Measurements from ENCODE around the gene CRIM1. TPM values are rescaled to one million over a fixed set of nuclear protein-coding genes. Genes with fewer than 3 reads are reported as not detected.
A peak's percentile ranks its signal among the peaks of the same experiment; 100 is the strongest.

CRIM1 gene
- total RNA-seq, 1 experiment from 2014 or later = 27.6 TPM

DNA sequence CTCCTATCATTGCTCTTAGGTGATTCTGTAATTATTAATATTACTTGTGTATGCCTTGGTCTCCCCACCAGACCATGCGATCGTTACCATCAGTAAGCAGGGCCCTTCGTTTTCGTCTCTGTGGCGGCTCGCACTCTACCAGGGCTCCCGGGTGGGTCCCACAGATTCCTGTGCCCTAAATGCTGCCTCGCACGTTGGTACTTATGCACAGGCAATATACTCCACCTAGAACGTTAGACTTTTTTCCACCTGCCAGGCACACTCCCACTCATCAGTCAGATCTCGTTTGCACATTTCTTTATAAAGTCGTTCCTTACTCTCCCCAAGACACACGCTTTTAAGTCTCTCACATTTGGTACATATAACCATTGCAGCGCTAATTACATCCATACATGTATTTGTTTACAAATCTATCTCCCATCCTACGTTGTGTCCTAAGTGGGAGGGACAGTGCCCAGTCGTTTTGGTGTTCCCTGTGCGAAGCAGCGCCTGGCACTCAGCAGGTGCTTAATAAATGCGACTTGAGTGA is 241.5 kb downstream of the CRIM1 start:
- H2BK120ac ChIP-seq (ENCODE audit: low read depth, low read length, poor library complexity, severe bottlenecking) = no peak overlapping the region
- H3K79me1 ChIP-seq (ENCODE audit: insufficient read depth, low read depth, low read length, poor library complexity, severe bottlenecking) = no peaks in the 10 kb centered on the region
- H2BK15ac ChIP-seq (ENCODE audit: low read depth, low read length) = no peak overlapping the region
- no peak overlapping the region for H3K4ac ChIP-seq (ENCODE audit: low read depth, low read length)
- Mint-ChIP-seq H3K4me3 (peak overlapping the region; percentile 70 to 78), H3K4me1 (peaks cover 25 to 34% of the 10 kb centered on the region in 2 experiments), H3K27me3 (ENCODE audit: low read depth) (peaks cover 20% of the 10 kb centered on the region), H3K27ac (peak overlapping the region in 1 of 3 experiments; percentile 48; a peak in 3 of 7 replicates), H3K9me3 (no peaks in the 10 kb centered on the region), H3K36me3 (ENCODE audit: insufficient read depth in 1 of 3, low read depth in 3 of 3) (peaks cover 4 to 28% (median 21%) of the 10 kb centered on the region in 3 experiments)
- no peak overlapping the region for H2BK12ac ChIP-seq (ENCODE audit: insufficient read length, low read depth, low read length)
- H3K23ac ChIP-seq (ENCODE audit: insufficient read length, low read depth, low read length) = no peak overlapping the region
- H4K8ac ChIP-seq (replicated peaks; ENCODE audit: insufficient read length, low read depth, low read length) = no peak overlapping the region
- H3K4me2 ChIP-seq (ENCODE audit: insufficient read depth, insufficient read length, low read length) = peak overlapping the region; percentile 81
- H3K18ac ChIP-seq (ENCODE audit: insufficient read length, low read depth, low read length) = no peak overlapping the region
- H3T11ph ChIP-seq (ENCODE audit: low read length) = no peak overlapping the region
- H3K4me1 ChIP-seq (ENCODE audit: insufficient read depth, low read length) = peaks cover 3% of the 10 kb centered on the region; the same call in 1 of the 2 replicates
- TF ChIP-seq, protein P1, sequence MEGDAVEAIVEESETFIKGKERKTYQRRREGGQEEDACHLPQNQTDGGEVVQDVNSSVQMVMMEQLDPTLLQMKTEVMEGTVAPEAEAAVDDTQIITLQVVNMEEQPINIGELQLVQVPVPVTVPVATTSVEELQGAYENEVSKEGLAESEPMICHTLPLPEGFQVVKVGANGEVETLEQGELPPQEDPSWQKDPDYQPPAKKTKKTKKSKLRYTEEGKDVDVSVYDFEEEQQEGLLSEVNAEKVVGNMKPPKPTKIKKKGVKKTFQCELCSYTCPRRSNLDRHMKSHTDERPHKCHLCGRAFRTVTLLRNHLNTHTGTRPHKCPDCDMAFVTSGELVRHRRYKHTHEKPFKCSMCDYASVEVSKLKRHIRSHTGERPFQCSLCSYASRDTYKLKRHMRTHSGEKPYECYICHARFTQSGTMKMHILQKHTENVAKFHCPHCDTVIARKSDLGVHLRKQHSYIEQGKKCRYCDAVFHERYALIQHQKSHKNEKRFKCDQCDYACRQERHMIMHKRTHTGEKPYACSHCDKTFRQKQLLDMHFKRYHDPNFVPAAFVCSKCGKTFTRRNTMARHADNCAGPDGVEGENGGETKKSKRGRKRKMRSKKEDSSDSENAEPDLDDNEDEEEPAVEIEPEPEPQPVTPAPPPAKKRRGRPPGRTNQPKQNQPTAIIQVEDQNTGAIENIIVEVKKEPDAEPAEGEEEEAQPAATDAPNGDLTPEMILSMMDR (conservative IDR thresholded peaks at IDR 0.05) = no peak
- H3K27ac ChIP-seq (ENCODE audit: insufficient read length, low read depth, low read length) = no peak overlapping the region
- no peak overlapping the region for H4K5ac ChIP-seq (ENCODE audit: insufficient read length, low read depth, low read length)
- no peak overlapping the region for H2AK5ac ChIP-seq (ENCODE audit: insufficient read length, low read length)
- no peaks in the 10 kb centered on the region for H4K20me1 ChIP-seq (ENCODE audit: control insufficient read depth, insufficient read depth, insufficient read length)
- DNase-seq = no peak
- H4K91ac ChIP-seq (ENCODE audit: insufficient read length, low read depth, low read length) = no peak overlapping the region
- H2BK5ac ChIP-seq (ENCODE audit: insufficient read length, low read length) = no peak overlapping the region
- peak overlapping the region; percentile 36 for H3K9ac ChIP-seq (ENCODE audit: extremely low read depth, insufficient read length, low read length)
- peaks cover 4% of the 10 kb centered on the region; the same call in 1 of the 2 replicates for H3K79me2 ChIP-seq (ENCODE audit: insufficient read depth, low read length)
- H3K27me3 ChIP-seq (ENCODE audit: insufficient read depth, low read length) = no peaks in the 10 kb centered on the region
- H3K56ac ChIP-seq (ENCODE audit: insufficient read length, low read depth, low read length) = no peak overlapping the region
- H2BK20ac ChIP-seq (ENCODE audit: low read depth, low read length, poor library complexity, severe bottlenecking) = no peak overlapping the region
- no peak overlapping the region for H2AFZ ChIP-seq (ENCODE audit: low read length)
- H3K23me2 ChIP-seq (ENCODE audit: insufficient read length, low read depth, low read length, poor library complexity, severe bottlenecking) = peaks cover 4% of the 10 kb centered on the region
- no CpG with 5 or more reads among the region's 19 CpGs for WGBS (ENCODE audit: extremely low coverage, insufficient read length, low lambda C conversion rate)
- no peaks in the 10 kb centered on the region for H3K9me3 ChIP-seq (ENCODE audit: control insufficient read depth, low read depth, low read length)
- no peak overlapping the region for H3K14ac ChIP-seq (ENCODE audit: insufficient read depth, low read length)
